ENCODE data around the gene FGD5. TPM values are rescaled to one million over a fixed set of nuclear protein-coding genes. Genes with fewer than 3 reads are reported as not detected.

FGD5 gene
- total and polyA plus RNA-seq, 9 of the 15 experiments (the other 6 are each of a cell fraction or from before 2014, with no cell fraction given) = 0.18 TPM; not detected in 8

GRCh38 chr3:14925729-14926591, 107.2 kb downstream of the FGD5 start (continued):
- TF ChIP-seq, protein P1, sequence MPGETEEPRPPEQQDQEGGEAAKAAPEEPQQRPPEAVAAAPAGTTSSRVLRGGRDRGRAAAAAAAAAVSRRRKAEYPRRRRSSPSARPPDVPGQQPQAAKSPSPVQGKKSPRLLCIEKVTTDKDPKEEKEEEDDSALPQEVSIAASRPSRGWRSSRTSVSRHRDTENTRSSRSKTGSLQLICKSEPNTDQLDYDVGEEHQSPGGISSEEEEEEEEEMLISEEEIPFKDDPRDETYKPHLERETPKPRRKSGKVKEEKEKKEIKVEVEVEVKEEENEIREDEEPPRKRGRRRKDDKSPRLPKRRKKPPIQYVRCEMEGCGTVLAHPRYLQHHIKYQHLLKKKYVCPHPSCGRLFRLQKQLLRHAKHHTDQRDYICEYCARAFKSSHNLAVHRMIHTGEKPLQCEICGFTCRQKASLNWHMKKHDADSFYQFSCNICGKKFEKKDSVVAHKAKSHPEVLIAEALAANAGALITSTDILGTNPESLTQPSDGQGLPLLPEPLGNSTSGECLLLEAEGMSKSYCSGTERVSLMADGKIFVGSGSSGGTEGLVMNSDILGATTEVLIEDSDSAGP (CRISPR knock-in tag; IDR thresholded peaks at IDR 0.05) = no peak
- TF ChIP-seq ERF (CRISPR knock-in tag; IDR thresholded peaks at IDR 0.05) = no peak
- TF ChIP-seq, protein P2, sequence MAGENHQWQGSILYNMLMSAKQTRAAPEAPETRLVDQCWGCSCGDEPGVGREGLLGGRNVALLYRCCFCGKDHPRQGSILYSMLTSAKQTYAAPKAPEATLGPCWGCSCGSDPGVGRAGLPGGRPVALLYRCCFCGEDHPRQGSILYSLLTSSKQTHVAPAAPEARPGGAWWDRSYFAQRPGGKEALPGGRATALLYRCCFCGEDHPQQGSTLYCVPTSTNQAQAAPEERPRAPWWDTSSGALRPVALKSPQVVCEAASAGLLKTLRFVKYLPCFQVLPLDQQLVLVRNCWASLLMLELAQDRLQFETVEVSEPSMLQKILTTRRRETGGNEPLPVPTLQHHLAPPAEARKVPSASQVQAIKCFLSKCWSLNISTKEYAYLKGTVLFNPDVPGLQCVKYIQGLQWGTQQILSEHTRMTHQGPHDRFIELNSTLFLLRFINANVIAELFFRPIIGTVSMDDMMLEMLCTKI (IDR thresholded peaks at IDR 0.05; ENCODE audit: partially characterized antibody) = no peak

- POLR2A ChIA-PET = interaction anchor here (0.6 to 1.1 kb wide), 6 partner anchors 29 to 449 kb away, joined by 3 to 4 read pairs (median 3); partner anchors contain the start of gene MRPS25
- peak; percentile 5; the same call in 1 of the 3 replicates for ATAC-seq
- in situ Hi-C loops (cut with MboI) = no loop called here
- TF ChIP-seq, protein P3, sequence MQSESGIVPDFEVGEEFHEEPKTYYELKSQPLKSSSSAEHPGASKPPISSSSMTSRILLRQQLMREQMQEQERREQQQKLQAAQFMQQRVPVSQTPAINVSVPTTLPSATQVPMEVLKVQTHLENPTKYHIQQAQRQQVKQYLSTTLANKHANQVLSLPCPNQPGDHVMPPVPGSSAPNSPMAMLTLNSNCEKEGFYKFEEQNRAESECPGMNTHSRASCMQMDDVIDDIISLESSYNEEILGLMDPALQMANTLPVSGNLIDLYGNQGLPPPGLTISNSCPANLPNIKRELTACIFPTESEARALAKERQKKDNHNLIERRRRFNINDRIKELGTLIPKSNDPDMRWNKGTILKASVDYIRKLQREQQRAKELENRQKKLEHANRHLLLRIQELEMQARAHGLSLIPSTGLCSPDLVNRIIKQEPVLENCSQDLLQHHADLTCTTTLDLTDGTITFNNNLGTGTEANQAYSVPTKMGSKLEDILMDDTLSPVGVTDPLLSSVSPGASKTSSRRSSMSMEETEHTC (IDR thresholded peaks at IDR 0.05) = no peak
- TF ChIP-seq MCM2 (IDR thresholded peaks at IDR 0.05; ENCODE audit: low read depth) = no peak
- TF ChIP-seq, protein P4, sequence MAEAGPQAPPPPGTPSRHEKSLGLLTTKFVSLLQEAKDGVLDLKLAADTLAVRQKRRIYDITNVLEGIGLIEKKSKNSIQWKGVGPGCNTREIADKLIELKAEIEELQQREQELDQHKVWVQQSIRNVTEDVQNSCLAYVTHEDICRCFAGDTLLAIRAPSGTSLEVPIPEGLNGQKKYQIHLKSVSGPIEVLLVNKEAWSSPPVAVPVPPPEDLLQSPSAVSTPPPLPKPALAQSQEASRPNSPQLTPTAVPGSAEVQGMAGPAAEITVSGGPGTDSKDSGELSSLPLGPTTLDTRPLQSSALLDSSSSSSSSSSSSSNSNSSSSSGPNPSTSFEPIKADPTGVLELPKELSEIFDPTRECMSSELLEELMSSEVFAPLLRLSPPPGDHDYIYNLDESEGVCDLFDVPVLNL (CRISPR knock-in tag; IDR thresholded peaks at IDR 0.05; ENCODE audit: low read depth) = no peak
- no peak for TF ChIP-seq ZBTB7A (IDR thresholded peaks at IDR 0.05; ENCODE audit: borderline replicate concordance, control insufficient read depth, low read depth, low read length)
- TF ChIP-seq ZNF512 (tag; IDR thresholded peaks at IDR 0.05) = no peak
- TF ChIP-seq ZBTB17 (CRISPR knock-in tag; IDR thresholded peaks at IDR 0.05) = no peak
- TF ChIP-seq ZNF140 (CRISPR knock-in tag; IDR thresholded peaks at IDR 0.05) = no peak
- TF ChIP-seq STAT5B (CRISPR knock-in tag; IDR thresholded peaks at IDR 0.05) = no peak
- TF ChIP-seq CBFA2T2 (conservative IDR thresholded peaks at IDR 0.05) = no peak
Measured at GRCh38 chr3:14926592-14926991, 107.8 kb downstream of the FGD5 start.

More at GRCh38 chr3:14926592-14926991, 107.8 kb downstream of the FGD5 start:
- no TSS peak for BruUV-seq (replicated peaks)
- H2AFZ ChIP-seq (ENCODE audit: low read depth, low read length) = no peak overlapping the region
- no peak overlapping the region for H3K4me3 ChIP-seq
- H3K9me1 ChIP-seq (ENCODE audit: control insufficient read depth, insufficient read depth, low read length) = no peaks in the 10 kb centered on the region
- CTCF ChIA-PET (ENCODE audit: low intra/inter-chr PET ratio) = no interaction called here
- peak overlapping the region in 1 of 2 experiments; percentile 1; a peak in 1 of 4 replicates for H3K9ac ChIP-seq (ENCODE audit: insufficient read depth in 1 of 2, low read depth in 2 of 2, low read length in 2 of 2)
- H3K27ac ChIP-seq (ENCODE audit: extremely low read depth, low read depth, low read length) = no peak overlapping the region
- 9% methylated on average over 1 of the region's 1 CpG for WGBS (ENCODE audit: insufficient coverage, low coverage, missing lambda C conversion rate)
- no peak for FAIRE-seq
- H3K9me3 ChIP-seq (replicated peaks; ENCODE audit: control insufficient read depth, insufficient read depth, low read depth, low read length) = no peaks in the 10 kb centered on the region
- no peak for DNase-seq (ENCODE audit: extremely low read depth in 1 of 4, low spot score in 3 of 4)
- H3K27me3 ChIP-seq (ENCODE audit: control insufficient read depth in 2 of 2, insufficient read depth in 2 of 2, low read length in 2 of 2) = peaks cover 26 to 30% of the 10 kb centered on the region in 2 experiments
- no peaks in the 10 kb centered on the region for H3K36me3 ChIP-seq (ENCODE audit: control insufficient read depth, insufficient read depth, low read length)
- no peak overlapping the region for H3K4me2 ChIP-seq (ENCODE audit: insufficient read depth, low read length)
- H3K4me1 ChIP-seq (replicated peaks in 1 of 2; ENCODE audit: control insufficient read depth in 2 of 2, insufficient read depth in 2 of 2, low read length in 2 of 2) = peaks cover 0 to 3% of the 10 kb centered on the region in 2 experiments; a peak in 2 of 5 replicates
- H4K20me1 ChIP-seq (replicated peaks; ENCODE audit: control insufficient read depth, insufficient read depth, low read length) = peaks cover 4% of the 10 kb centered on the region; the same call in 1 of the 2 replicates
- intact Hi-C loops (cut with micrococcal nuclease) = loop anchor here (5.0 to 10.0 kb wide), 5 partner anchors 126 to 631 kb away; partner anchors contain the start of gene CAPN7
- H3K79me2 ChIP-seq (ENCODE audit: control insufficient read depth, insufficient read depth, low read length) = no peaks in the 10 kb centered on the region

Data from K562 (cell line).